ENCODE data around the gene GNAI2.

Gene GNAI2

DNA sequence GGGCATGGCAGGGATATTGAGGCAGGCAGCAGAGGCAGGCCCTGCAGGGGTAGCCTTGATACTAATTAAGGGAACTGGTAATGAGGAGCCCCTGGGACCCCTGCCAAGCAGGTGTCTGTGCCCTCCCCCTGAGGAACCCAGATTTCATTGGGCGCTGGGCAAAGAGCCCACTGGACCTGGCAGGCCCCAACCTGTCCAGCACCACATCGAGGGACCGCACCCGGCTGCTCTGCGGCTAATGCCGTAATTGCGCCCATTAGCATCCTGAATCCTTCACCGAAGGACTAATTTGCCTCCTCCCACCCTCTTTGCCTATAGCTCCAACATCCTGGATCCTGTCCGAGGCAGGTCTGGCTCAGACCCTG, 19.2 kb downstream of the GNAI2 start:
- Histone ChIP-seq H3K36me3 (ENCODE audit: insufficient read depth, insufficient read length, low read length) (peaks cover 88% of the 10 kb centered on the region), H3K27me3 (ENCODE audit: insufficient read depth, insufficient read length) (no peaks in the 10 kb centered on the region), H3K4me3 (ENCODE audit: insufficient read length, low read depth) (no peak overlapping the region), H3K9me3 (ENCODE audit: insufficient read depth, low read length) (no peaks in the 10 kb centered on the region), H3K9ac (ENCODE audit: insufficient read length, low read depth) (no peak overlapping the region), H3K4me1 (ENCODE audit: insufficient read depth, insufficient read length) (peaks cover 48% of the 10 kb centered on the region)
- TF ChIP-seq ZNF274 (IDR thresholded peaks at IDR 0.05; ENCODE audit: low read depth, low read length) (no peak), YY1 (IDR thresholded peaks at IDR 0.05; ENCODE audit: insufficient read depth, insufficient read length) (no peak), SUZ12 (IDR thresholded peaks at IDR 0.05; ENCODE audit: extremely low read depth, insufficient read depth, insufficient read length) (no peak)
- DNase-seq (ENCODE audit: low read depth, low spot score): no peak

DNA sequence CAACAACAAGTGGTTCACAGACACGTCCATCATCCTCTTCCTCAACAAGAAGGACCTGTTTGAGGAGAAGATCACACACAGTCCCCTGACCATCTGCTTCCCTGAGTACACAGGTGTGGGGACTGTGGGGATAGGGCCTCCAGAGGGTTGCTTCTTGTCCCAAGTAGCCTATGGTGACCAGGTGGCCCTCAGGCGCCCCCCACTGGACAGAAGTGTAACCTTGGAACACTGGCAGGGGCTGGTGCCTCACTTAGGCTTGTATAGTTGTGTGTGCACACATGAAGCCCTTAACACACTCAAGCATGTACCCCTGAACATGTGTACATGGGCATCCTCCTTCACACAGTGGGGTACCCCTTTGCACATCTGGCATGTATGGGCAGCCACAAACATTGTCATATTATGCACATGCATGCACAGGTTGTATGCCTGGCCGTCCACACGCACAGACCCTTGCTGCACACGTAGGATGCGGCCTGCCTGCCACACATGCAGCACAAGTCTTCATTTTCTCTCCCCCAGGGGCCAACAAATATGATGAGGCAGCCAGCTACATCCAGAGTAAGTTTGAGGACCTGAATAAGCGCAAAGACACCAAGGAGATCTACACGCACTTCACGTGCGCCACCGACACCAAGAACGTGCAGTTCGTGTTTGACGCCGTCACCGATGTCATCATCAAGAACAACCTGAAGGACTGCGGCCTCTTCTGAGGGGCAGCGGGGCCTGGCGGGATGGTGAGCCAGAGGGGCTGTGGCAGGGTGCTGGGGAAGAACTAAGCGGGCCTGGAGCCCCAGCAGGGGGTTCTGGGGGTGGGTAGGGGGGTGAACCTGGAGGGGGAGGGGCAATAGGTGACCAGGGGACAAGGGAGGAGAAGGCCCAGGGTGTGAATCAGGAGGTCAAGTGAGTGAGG, 21.2 kb downstream of the GNAI2 start:
- H3K4me1 ChIP-seq (ENCODE audit: insufficient read depth, insufficient read length): peaks cover 48% of the 10 kb centered on the region
- H3K27me3 ChIP-seq (ENCODE audit: insufficient read depth, insufficient read length): no peaks in the 10 kb centered on the region
- TF ChIP-seq YY1 (IDR thresholded peaks at IDR 0.05; ENCODE audit: insufficient read depth, insufficient read length) (no peak), SUZ12 (IDR thresholded peaks at IDR 0.05; ENCODE audit: extremely low read depth, insufficient read depth, insufficient read length) (no peak), ZNF274 (IDR thresholded peaks at IDR 0.05; ENCODE audit: low read depth, low read length) (no peak)
- H3K9ac ChIP-seq (ENCODE audit: insufficient read length, low read depth): peak overlapping the region; percentile 52
- no peaks in the 10 kb centered on the region for H3K9me3 ChIP-seq (ENCODE audit: insufficient read depth, low read length)
- H3K36me3 ChIP-seq (ENCODE audit: insufficient read depth, insufficient read length, low read length): peaks cover 71% of the 10 kb centered on the region
- no peak overlapping the region for H3K4me3 ChIP-seq (ENCODE audit: insufficient read length, low read depth)
- no peak for DNase-seq (ENCODE audit: low read depth, low spot score)

DNA sequence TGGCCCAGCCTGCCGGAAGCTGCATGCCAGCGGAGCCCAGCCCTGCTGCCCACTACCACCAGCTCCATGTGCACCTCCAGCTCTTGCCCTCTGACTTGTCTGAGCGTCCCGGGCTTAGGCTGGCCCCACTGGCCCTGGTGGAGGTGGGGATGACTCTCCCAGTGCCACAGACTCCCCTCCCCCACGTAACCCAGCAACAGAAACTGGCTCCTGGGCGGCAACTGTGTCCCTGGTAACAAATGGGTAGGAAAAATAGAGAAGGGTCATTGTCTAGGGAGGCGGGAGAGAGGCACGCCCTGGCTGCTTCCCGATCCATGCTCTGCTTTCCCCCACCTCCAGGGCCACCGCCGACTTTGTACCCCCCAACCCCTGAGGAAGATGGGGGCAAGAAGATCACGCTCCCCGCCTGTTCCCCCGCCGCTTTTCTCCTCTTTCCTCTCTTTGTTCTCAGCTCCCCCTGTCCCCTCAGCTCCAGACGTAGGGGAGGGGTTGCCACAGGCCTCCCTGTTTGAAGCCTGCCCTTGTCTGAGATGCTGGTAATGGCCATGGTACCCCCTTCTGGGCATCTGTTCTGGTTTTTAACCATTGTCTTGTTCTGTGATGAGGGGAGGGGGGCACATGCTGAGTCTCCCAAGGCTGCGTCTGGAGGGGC, 22.2 kb downstream of the GNAI2 start:
- H3K4me1 ChIP-seq (ENCODE audit: insufficient read depth, insufficient read length): peaks cover 50% of the 10 kb centered on the region
- H3K9ac ChIP-seq (ENCODE audit: insufficient read length, low read depth): peak overlapping the region; percentile 6
- H3K27me3 ChIP-seq (ENCODE audit: insufficient read depth, insufficient read length): no peaks in the 10 kb centered on the region
- no peak for TF ChIP-seq YY1 (IDR thresholded peaks at IDR 0.05; ENCODE audit: insufficient read depth, insufficient read length)
- no peak for TF ChIP-seq ZNF274 (IDR thresholded peaks at IDR 0.05; ENCODE audit: low read depth, low read length)
- TF ChIP-seq SUZ12 (IDR thresholded peaks at IDR 0.05; ENCODE audit: extremely low read depth, insufficient read depth, insufficient read length): no peak
- H3K4me3 ChIP-seq (ENCODE audit: insufficient read length, low read depth): no peak overlapping the region
- no peaks in the 10 kb centered on the region for H3K9me3 ChIP-seq (ENCODE audit: insufficient read depth, low read length)
- DNase-seq (ENCODE audit: low read depth, low spot score): no peak
- H3K36me3 ChIP-seq (ENCODE audit: insufficient read depth, insufficient read length, low read length): peaks cover 63% of the 10 kb centered on the region

DNA sequence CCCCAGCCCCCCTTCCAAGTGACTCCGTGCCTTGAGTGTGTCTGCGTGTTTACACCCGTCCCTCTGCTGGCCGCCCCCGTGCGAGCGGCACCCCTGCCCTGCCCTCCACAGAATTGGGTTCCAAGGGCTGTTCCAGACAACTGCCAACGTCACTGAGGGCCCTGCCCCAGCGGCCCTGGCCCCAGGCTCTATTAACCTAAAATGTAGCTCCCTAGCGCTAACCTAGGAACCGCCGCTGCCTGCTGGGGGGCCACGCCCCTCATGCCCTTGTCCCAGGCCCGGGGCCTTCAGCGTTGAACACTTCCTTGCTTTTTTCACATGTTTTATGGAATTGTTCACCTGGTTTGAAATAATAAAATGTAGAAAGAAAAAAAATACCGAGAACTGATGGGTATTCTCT, 23.0 kb downstream of the GNAI2 start:
- no peak overlapping the region for H3K9ac ChIP-seq (ENCODE audit: insufficient read length, low read depth)
- no peaks in the 10 kb centered on the region for H3K9me3 ChIP-seq (ENCODE audit: insufficient read depth, low read length)
- H3K4me3 ChIP-seq (ENCODE audit: insufficient read length, low read depth): no peak overlapping the region
- no peak for DNase-seq (ENCODE audit: low read depth, low spot score)
- peaks cover 57% of the 10 kb centered on the region for H3K36me3 ChIP-seq (ENCODE audit: insufficient read depth, insufficient read length, low read length)
- H3K4me1 ChIP-seq (ENCODE audit: insufficient read depth, insufficient read length): peaks cover 50% of the 10 kb centered on the region
- no peaks in the 10 kb centered on the region for H3K27me3 ChIP-seq (ENCODE audit: insufficient read depth, insufficient read length)
- no peak for TF ChIP-seq ZNF274 (IDR thresholded peaks at IDR 0.05; ENCODE audit: low read depth, low read length)
- TF ChIP-seq YY1 (IDR thresholded peaks at IDR 0.05; ENCODE audit: insufficient read depth, insufficient read length): no peak
- no peak for TF ChIP-seq SUZ12 (IDR thresholded peaks at IDR 0.05; ENCODE audit: extremely low read depth, insufficient read depth, insufficient read length)

DNA sequence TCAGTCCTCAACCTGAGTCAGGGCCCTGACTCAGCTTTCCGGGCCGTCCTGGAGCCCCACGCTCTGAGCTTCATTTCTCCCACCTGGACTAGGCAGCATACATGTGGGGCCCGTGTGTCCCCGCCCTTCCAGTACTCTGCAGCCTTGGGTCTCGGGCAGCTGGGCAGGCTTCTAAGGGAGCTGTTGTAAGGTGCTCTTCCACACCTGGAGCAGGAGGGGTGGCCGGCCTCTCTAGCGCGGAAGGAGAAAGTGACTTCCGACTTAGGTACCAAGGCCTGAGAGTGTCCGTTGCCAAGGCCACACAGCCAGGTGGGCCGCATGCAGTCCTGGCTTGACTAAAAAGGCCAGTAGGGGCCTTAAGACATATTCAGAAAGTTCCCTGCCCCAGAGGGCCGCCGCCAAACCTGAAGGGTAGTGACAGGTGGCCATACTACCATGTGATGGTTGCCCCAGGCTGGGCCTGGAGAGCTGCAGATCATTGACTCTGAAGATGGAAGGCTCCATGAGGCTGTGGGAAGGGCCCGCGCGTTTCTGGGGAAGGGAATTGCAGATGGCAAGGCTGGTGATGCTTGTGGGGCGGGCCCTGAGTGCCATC, 23.5 kb downstream of the GNAI2 start:
- peaks cover 52% of the 10 kb centered on the region for H3K36me3 ChIP-seq (ENCODE audit: insufficient read depth, insufficient read length, low read length)
- H3K9me3 ChIP-seq (ENCODE audit: insufficient read depth, low read length): no peaks in the 10 kb centered on the region
- H3K4me1 ChIP-seq (ENCODE audit: insufficient read depth, insufficient read length): peaks cover 52% of the 10 kb centered on the region
- peak overlapping the region; percentile 45 for H3K4me3 ChIP-seq (ENCODE audit: insufficient read length, low read depth)
- no peak for TF ChIP-seq SUZ12 (IDR thresholded peaks at IDR 0.05; ENCODE audit: extremely low read depth, insufficient read depth, insufficient read length)
- H3K9ac ChIP-seq (ENCODE audit: insufficient read length, low read depth): peak overlapping the region; percentile 36
- DNase-seq (ENCODE audit: low read depth, low spot score): no peak
- no peaks in the 10 kb centered on the region for H3K27me3 ChIP-seq (ENCODE audit: insufficient read depth, insufficient read length)

DNA sequence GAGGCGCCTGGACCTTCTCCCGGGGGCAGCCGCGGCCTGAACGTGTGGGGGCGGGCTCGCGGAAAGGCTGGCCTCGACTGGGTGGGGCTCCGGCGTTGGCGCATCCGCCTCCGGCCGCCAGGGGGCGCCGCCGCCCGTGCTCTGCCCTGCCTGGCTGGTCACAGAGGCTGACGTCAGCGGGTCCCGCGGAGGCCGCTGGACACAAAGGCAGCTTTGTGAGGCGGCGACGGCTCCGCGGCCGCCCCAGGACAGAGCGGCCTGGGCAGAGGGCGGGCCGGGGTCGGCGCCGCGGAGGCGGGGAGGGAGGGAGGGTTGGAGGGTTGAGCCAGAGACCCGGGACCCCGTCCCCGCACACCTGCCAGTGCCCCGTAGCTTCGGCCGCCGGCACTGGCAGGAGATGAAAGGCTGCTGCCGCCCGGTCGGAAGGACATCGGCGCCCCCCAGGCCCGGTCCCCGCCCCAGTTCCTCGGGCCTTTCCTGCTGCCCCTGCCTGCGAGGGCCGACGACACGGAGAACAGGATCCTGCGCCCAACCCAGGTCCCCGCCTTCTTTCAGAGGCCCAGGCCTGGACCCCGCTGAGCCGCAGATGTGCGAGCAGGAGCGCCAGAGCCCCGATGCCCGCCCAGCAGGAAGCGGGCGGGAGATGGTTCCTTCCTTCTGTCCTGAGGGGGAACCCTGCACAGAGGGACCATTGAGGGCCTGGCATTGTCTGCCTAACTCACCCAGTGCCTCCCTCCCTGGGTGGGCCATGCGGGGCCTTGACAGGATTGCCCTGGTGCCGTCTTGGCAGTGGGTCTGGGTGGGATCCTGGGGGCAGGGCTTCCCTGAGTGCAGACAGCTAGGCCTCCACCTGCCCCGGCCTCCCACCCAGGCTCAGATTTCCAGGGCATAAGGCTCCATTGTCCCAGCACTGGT, 24.3 kb downstream of the GNAI2 start:
- Histone ChIP-seq H3K9me3 (ENCODE audit: insufficient read depth, low read length) (no peaks in the 10 kb centered on the region), H3K4me3 (ENCODE audit: insufficient read length, low read depth) (peak overlapping the region; percentile 45), H3K4me1 (ENCODE audit: insufficient read depth, insufficient read length) (peaks cover 51% of the 10 kb centered on the region), H3K27me3 (ENCODE audit: insufficient read depth, insufficient read length) (no peaks in the 10 kb centered on the region), H3K36me3 (ENCODE audit: insufficient read depth, insufficient read length, low read length) (peaks cover 44% of the 10 kb centered on the region), H3K9ac (ENCODE audit: insufficient read length, low read depth) (peak overlapping the region; percentile 94)
- peak; percentile 86 for DNase-seq (ENCODE audit: low read depth, low spot score)
- no peak for TF ChIP-seq SUZ12 (IDR thresholded peaks at IDR 0.05; ENCODE audit: extremely low read depth, insufficient read depth, insufficient read length)
- TF ChIP-seq ZNF274 (IDR thresholded peaks at IDR 0.05; ENCODE audit: low read depth, low read length): no peak
- TF ChIP-seq YY1 (IDR thresholded peaks at IDR 0.05; ENCODE audit: insufficient read depth, insufficient read length): no peak
